Measurements from ENCODE around the gene ZFC3H1. TPM values are rescaled to one million over a fixed set of nuclear protein-coding genes. Genes with fewer than 3 reads are reported as not detected.
A peak's percentile ranks its signal among the peaks of the same experiment; 100 is the strongest.

Gene ZFC3H1
- total RNA-seq, 1 donor from 2014 or later: 51.7 TPM

DNA sequence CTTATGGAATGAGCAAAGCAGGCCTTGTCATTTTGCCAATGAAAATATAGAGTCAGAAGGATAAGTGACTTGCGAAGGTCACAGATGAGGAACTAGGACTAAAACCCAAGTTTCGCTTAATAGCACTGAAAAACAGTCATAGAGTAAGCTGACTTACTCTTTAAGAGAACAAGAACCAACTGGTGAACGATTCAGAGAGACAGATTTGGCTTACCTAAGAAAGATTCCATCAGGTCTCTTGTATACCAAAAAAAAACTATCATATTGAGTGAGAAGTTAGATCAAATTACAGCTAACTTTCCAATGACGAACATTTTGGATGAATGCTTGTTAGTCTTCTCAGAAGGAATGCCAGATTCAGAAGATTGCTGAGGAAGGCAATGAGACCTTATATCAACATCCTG, 74.2 kb downstream of the ZFC3H1 start:
- TF ChIP-seq, protein P1, sequence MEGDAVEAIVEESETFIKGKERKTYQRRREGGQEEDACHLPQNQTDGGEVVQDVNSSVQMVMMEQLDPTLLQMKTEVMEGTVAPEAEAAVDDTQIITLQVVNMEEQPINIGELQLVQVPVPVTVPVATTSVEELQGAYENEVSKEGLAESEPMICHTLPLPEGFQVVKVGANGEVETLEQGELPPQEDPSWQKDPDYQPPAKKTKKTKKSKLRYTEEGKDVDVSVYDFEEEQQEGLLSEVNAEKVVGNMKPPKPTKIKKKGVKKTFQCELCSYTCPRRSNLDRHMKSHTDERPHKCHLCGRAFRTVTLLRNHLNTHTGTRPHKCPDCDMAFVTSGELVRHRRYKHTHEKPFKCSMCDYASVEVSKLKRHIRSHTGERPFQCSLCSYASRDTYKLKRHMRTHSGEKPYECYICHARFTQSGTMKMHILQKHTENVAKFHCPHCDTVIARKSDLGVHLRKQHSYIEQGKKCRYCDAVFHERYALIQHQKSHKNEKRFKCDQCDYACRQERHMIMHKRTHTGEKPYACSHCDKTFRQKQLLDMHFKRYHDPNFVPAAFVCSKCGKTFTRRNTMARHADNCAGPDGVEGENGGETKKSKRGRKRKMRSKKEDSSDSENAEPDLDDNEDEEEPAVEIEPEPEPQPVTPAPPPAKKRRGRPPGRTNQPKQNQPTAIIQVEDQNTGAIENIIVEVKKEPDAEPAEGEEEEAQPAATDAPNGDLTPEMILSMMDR (IDR thresholded peaks at IDR 0.05; ENCODE audit: insufficient read depth, low read depth, low read length): no peak
- no peak for TF ChIP-seq EZH2 (IDR thresholded peaks at IDR 0.05; ENCODE audit: insufficient read depth, low read length)
- no peaks in the 10 kb centered on the region for H3K4me1 ChIP-seq (ENCODE audit: insufficient read depth, low read length)
- H3K27ac ChIP-seq (ENCODE audit: low read depth, low read length): no peak overlapping the region
- no peaks in the 10 kb centered on the region for H4K20me1 ChIP-seq (ENCODE audit: insufficient read depth, low read length)
- H2AFZ ChIP-seq (ENCODE audit: low read depth, low read length): no peak overlapping the region
- no peak overlapping the region for H3K4me3 ChIP-seq (ENCODE audit: insufficient read depth, low read depth, low read length)
- H3K4me1 Mint-ChIP-seq (ENCODE audit: low read depth, unreplicated experiment): no peaks in the 10 kb centered on the region
- no peaks in the 10 kb centered on the region for H3K9me3 ChIP-seq (ENCODE audit: insufficient read depth, low read depth, low read length)
- no peaks in the 10 kb centered on the region for H3K36me3 ChIP-seq (ENCODE audit: insufficient read depth, low read length)
- H3K36me3 Mint-ChIP-seq (ENCODE audit: low read depth, unreplicated experiment): no peaks in the 10 kb centered on the region
- H3K27me3 Mint-ChIP-seq (ENCODE audit: low read depth, unreplicated experiment): no peaks in the 10 kb centered on the region
- H3K4me3 Mint-ChIP-seq (ENCODE audit: unreplicated experiment): no peak overlapping the region
- no peak overlapping the region for H3K27ac Mint-ChIP-seq (ENCODE audit: unreplicated experiment)
- H3K4me2 ChIP-seq (ENCODE audit: low read length): no peak overlapping the region
- FAIRE-seq (no peak), DNase-seq (ENCODE audit: low read depth) (peak; percentile 45)
- no peaks in the 10 kb centered on the region for H3K79me2 ChIP-seq (ENCODE audit: insufficient read depth, low read length)
- no peaks in the 10 kb centered on the region for H3K27me3 ChIP-seq (ENCODE audit: insufficient read depth, low read length)
- no peaks in the 10 kb centered on the region for H3K9me3 Mint-ChIP-seq (ENCODE audit: unreplicated experiment)
- no peak overlapping the region for H3K9ac ChIP-seq (ENCODE audit: low read length)

DNA sequence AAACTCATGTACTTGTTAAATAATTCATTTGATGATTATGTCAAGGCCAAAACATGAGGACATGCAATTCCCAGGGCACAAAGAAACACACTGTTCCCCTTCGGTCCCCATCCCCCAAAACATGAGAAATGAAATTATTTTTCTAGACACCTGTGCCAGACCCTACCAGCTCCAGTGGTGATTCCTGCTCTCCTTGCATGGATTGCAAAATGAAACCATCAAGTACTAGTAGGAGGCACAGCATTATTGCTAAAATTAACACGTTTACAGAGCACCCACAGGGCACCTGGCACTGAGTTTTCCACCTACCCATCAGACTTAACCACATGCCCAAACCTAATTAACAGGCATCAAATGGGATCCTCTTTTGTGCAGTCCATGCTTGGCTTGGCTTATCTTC, 76.6 kb downstream of the ZFC3H1 start:
- DNase-seq (ENCODE audit: low read depth) (no peak), FAIRE-seq (no peak)
- H3K4me2 ChIP-seq (ENCODE audit: low read length): no peak overlapping the region
- H3K4me3 ChIP-seq (ENCODE audit: insufficient read depth, low read depth, low read length): no peak overlapping the region
- no peak overlapping the region for H3K27ac ChIP-seq (ENCODE audit: low read depth, low read length)
- no peaks in the 10 kb centered on the region for H3K36me3 ChIP-seq (ENCODE audit: insufficient read depth, low read length)
- no peaks in the 10 kb centered on the region for H3K4me1 ChIP-seq (ENCODE audit: insufficient read depth, low read length)
- no peaks in the 10 kb centered on the region for H3K9me3 ChIP-seq (ENCODE audit: insufficient read depth, low read depth, low read length)
- no peaks in the 10 kb centered on the region for H4K20me1 ChIP-seq (ENCODE audit: insufficient read depth, low read length)
- no peaks in the 10 kb centered on the region for H3K27me3 ChIP-seq (ENCODE audit: insufficient read depth, low read length)
- Mint-ChIP-seq H3K27me3 (ENCODE audit: low read depth, unreplicated experiment) (no peaks in the 10 kb centered on the region), H3K4me1 (ENCODE audit: low read depth, unreplicated experiment) (peaks cover 1% of the 10 kb centered on the region), H3K4me3 (ENCODE audit: unreplicated experiment) (no peak overlapping the region), H3K36me3 (ENCODE audit: low read depth, unreplicated experiment) (no peaks in the 10 kb centered on the region), H3K9me3 (ENCODE audit: unreplicated experiment) (no peaks in the 10 kb centered on the region), H3K27ac (ENCODE audit: unreplicated experiment) (no peak overlapping the region)
- H2AFZ ChIP-seq (ENCODE audit: low read depth, low read length): no peak overlapping the region
- no peak overlapping the region for H3K9ac ChIP-seq (ENCODE audit: low read length)
- H3K79me2 ChIP-seq (ENCODE audit: insufficient read depth, low read length): no peaks in the 10 kb centered on the region
- TF ChIP-seq, protein P1 (IDR thresholded peaks at IDR 0.05; ENCODE audit: insufficient read depth, low read depth, low read length): no peak
- no peak for TF ChIP-seq EZH2 (IDR thresholded peaks at IDR 0.05; ENCODE audit: insufficient read depth, low read length)

DNA sequence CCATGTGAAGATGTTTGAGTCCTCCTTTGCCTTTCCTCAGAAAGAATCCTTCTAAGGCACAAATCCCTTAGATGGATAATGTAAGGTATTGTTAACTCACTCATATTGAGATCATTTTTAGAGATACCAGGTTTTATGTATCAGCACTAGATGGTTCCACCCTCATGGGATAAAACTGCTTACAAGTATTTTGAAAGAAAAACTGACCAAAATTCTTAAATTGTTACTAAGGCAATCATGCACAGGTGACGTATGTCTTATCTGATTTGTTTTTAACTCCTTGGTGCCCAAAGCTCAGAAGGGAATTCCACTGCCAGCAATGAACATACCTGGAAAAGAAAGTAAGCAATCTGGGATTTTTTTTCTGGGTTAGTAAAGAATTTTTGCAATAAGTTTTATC, 78.4 kb downstream of the ZFC3H1 start:
- Mint-ChIP-seq H3K27me3 (ENCODE audit: low read depth, unreplicated experiment) (no peaks in the 10 kb centered on the region), H3K9me3 (ENCODE audit: unreplicated experiment) (no peaks in the 10 kb centered on the region), H3K36me3 (ENCODE audit: low read depth, unreplicated experiment) (no peaks in the 10 kb centered on the region), H3K27ac (ENCODE audit: unreplicated experiment) (no peak overlapping the region), H3K4me3 (ENCODE audit: unreplicated experiment) (no peak overlapping the region), H3K4me1 (ENCODE audit: low read depth, unreplicated experiment) (peaks cover 8% of the 10 kb centered on the region)
- no peak overlapping the region for H2AFZ ChIP-seq (ENCODE audit: low read depth, low read length)
- H3K9me3 ChIP-seq (ENCODE audit: insufficient read depth, low read depth, low read length): no peaks in the 10 kb centered on the region
- peaks cover 4% of the 10 kb centered on the region for H3K4me1 ChIP-seq (ENCODE audit: insufficient read depth, low read length)
- no peak overlapping the region for H3K4me2 ChIP-seq (ENCODE audit: low read length)
- no peak for TF ChIP-seq EZH2 (IDR thresholded peaks at IDR 0.05; ENCODE audit: insufficient read depth, low read length)
- TF ChIP-seq, protein P1 (IDR thresholded peaks at IDR 0.05; ENCODE audit: insufficient read depth, low read depth, low read length): no peak
- no peak overlapping the region for H3K27ac ChIP-seq (ENCODE audit: low read depth, low read length)
- no peaks in the 10 kb centered on the region for H3K36me3 ChIP-seq (ENCODE audit: insufficient read depth, low read length)
- DNase-seq (ENCODE audit: low read depth): no peak
- no peak overlapping the region for H3K4me3 ChIP-seq (ENCODE audit: insufficient read depth, low read depth, low read length)
- no peaks in the 10 kb centered on the region for H3K79me2 ChIP-seq (ENCODE audit: insufficient read depth, low read length)
- no peaks in the 10 kb centered on the region for H3K27me3 ChIP-seq (ENCODE audit: insufficient read depth, low read length)
- no peak overlapping the region for H3K9ac ChIP-seq (ENCODE audit: low read length)
- no peak for FAIRE-seq
- no peaks in the 10 kb centered on the region for H4K20me1 ChIP-seq (ENCODE audit: insufficient read depth, low read length)
